Measurements from ENCODE around the gene LILRB3.
"Not testable (repeated sequence)": the region's sequence is repeated elsewhere in the genome, so short reads cannot be mapped to it uniquely, and the experiment has no call there.

Gene LILRB3

GRCh38 chr19:54222474-54223276, at the start of gene LILRB3:
Gene LILRB3, minus strand, starts transcription at chr19:54223007. Its CDS starts 31 bp downstream, at chr19:54222976.
- H3K4me3 ChIP-seq (ENCODE audit: low read length); H3K27me3 ChIP-seq (ENCODE audit: insufficient read depth, low read length); H2AFZ ChIP-seq (ENCODE audit: low read depth, low read length); H3K4me1 ChIP-seq (ENCODE audit: insufficient read depth, low read length); H3K9me3 ChIP-seq (ENCODE audit: low read length); H3K36me3 ChIP-seq (ENCODE audit: insufficient read depth, low read length): not testable (repeated sequence)

GRCh38 chr19:54272181-54272580, 49.4 kb upstream of the LILRB3 start:
- H2AFZ ChIP-seq (ENCODE audit: low read depth, low read length); H3K4me1 ChIP-seq (ENCODE audit: insufficient read depth, low read length): not testable (repeated sequence)

GRCh38 chr19:54271587-54271986, 48.8 kb upstream of the LILRB3 start:
- not testable (repeated sequence) for H2AFZ ChIP-seq (ENCODE audit: low read depth, low read length); H3K27me3 ChIP-seq (ENCODE audit: insufficient read depth, low read length); H3K36me3 ChIP-seq (ENCODE audit: insufficient read depth, low read length)

More at GRCh38 chr19:54272181-54272580, 49.4 kb upstream of the LILRB3 start:
- not testable (repeated sequence) for H3K27me3 ChIP-seq (ENCODE audit: insufficient read depth, low read length); H3K4me3 ChIP-seq (ENCODE audit: low read length); H3K9me3 ChIP-seq (ENCODE audit: low read length); H3K36me3 ChIP-seq (ENCODE audit: insufficient read depth, low read length)

GRCh38 chr19:54271106-54271505, 48.3 kb upstream of the LILRB3 start:
- no peaks in the 10 kb centered on the region for H3K36me3 ChIP-seq (ENCODE audit: insufficient read depth, low read length)
- no peaks in the 10 kb centered on the region for H3K9me3 ChIP-seq (ENCODE audit: low read length)
- no peaks in the 10 kb centered on the region for H3K4me1 ChIP-seq (ENCODE audit: insufficient read depth, low read length)
- H3K4me3 ChIP-seq (ENCODE audit: low read length): no peak overlapping the region
- H2AFZ ChIP-seq (ENCODE audit: low read depth, low read length): no peak overlapping the region
- peaks cover 5% of the 10 kb centered on the region for H3K27me3 ChIP-seq (ENCODE audit: insufficient read depth, low read length)

More at GRCh38 chr19:54271587-54271986, 48.8 kb upstream of the LILRB3 start:
- H3K4me1 ChIP-seq (ENCODE audit: insufficient read depth, low read length); H3K9me3 ChIP-seq (ENCODE audit: low read length); H3K4me3 ChIP-seq (ENCODE audit: low read length): not testable (repeated sequence)

- Histone ChIP-seq H3K4me3 (ENCODE audit: low read length) (no peak overlapping the region), H3K27me3 (ENCODE audit: insufficient read depth, low read length) (peaks cover 3% of the 10 kb centered on the region), H2AFZ (ENCODE audit: low read depth, low read length) (no peak overlapping the region), H3K36me3 (ENCODE audit: insufficient read depth, low read length) (no peaks in the 10 kb centered on the region), H3K4me1 (ENCODE audit: insufficient read depth, low read length) (no peaks in the 10 kb centered on the region), H3K9me3 (ENCODE audit: low read length) (no peaks in the 10 kb centered on the region)
Measured at GRCh38 chr19:54268936-54269335, 46.1 kb upstream of the LILRB3 start.

- H3K36me3 ChIP-seq (ENCODE audit: insufficient read depth, low read length): no peaks in the 10 kb centered on the region
- no peak overlapping the region for H3K4me3 ChIP-seq (ENCODE audit: low read length)
Measured at GRCh38 chr19:54266133-54266532, 43.3 kb upstream of the LILRB3 start.

GRCh38 chr19:54262470-54262869, 39.7 kb upstream of the LILRB3 start:
- H2AFZ ChIP-seq (ENCODE audit: low read depth, low read length): no peak overlapping the region
- H3K36me3 ChIP-seq (ENCODE audit: insufficient read depth, low read length): no peaks in the 10 kb centered on the region
- H3K4me3 ChIP-seq (ENCODE audit: low read length): no peak overlapping the region
- H3K9me3 ChIP-seq (ENCODE audit: low read length): no peaks in the 10 kb centered on the region
- peaks cover 4% of the 10 kb centered on the region for H3K27me3 ChIP-seq (ENCODE audit: insufficient read depth, low read length)
- no peaks in the 10 kb centered on the region for H3K4me1 ChIP-seq (ENCODE audit: insufficient read depth, low read length)

More at GRCh38 chr19:54266133-54266532, 43.3 kb upstream of the LILRB3 start:
- Histone ChIP-seq H3K27me3 (ENCODE audit: insufficient read depth, low read length) (peaks cover 3% of the 10 kb centered on the region), H3K4me1 (ENCODE audit: insufficient read depth, low read length) (no peaks in the 10 kb centered on the region), H3K9me3 (ENCODE audit: low read length) (no peaks in the 10 kb centered on the region), H2AFZ (ENCODE audit: low read depth, low read length) (no peak overlapping the region)

- no peak overlapping the region for H3K4me3 ChIP-seq (ENCODE audit: low read length)
- no peaks in the 10 kb centered on the region for H3K4me1 ChIP-seq (ENCODE audit: insufficient read depth, low read length)
- no peaks in the 10 kb centered on the region for H3K9me3 ChIP-seq (ENCODE audit: low read length)
- H3K27me3 ChIP-seq (ENCODE audit: insufficient read depth, low read length): peaks cover 6% of the 10 kb centered on the region
- no peaks in the 10 kb centered on the region for H3K36me3 ChIP-seq (ENCODE audit: insufficient read depth, low read length)
- H2AFZ ChIP-seq (ENCODE audit: low read depth, low read length): no peak overlapping the region
Measured at GRCh38 chr19:54262066-54262465, 39.3 kb upstream of the LILRB3 start.

- Histone ChIP-seq H3K36me3 (ENCODE audit: insufficient read depth, low read length) (no peaks in the 10 kb centered on the region), H3K27me3 (ENCODE audit: insufficient read depth, low read length) (peaks cover 25% of the 10 kb centered on the region), H3K4me3 (ENCODE audit: low read length) (no peak within 1 kb of the TSS), H3K4me1 (ENCODE audit: insufficient read depth, low read length) (no peaks in the 10 kb centered on the region), H3K9me3 (ENCODE audit: low read length) (no peaks in the 10 kb centered on the region), H2AFZ (ENCODE audit: low read depth, low read length) (no peak within 1 kb of the TSS)
Measured at GRCh38 chr19:54257116-54257480, 34.3 kb upstream of the LILRB3 start, which contains the start of gene LILRB5. Gene LILRB5, minus strand, starts transcription at chr19:54257273. Its CDS starts 80 bp downstream, at chr19:54257193.

GRCh38 chr19:54256250-54257115, 33.7 kb upstream of the LILRB3 start:
- Histone ChIP-seq H3K36me3 (ENCODE audit: insufficient read depth, low read length) (no peaks in the 10 kb centered on the region), H3K4me1 (ENCODE audit: insufficient read depth, low read length) (no peaks in the 10 kb centered on the region), H3K27me3 (ENCODE audit: insufficient read depth, low read length) (peaks cover 26% of the 10 kb centered on the region), H2AFZ (ENCODE audit: low read depth, low read length) (no peak overlapping the region), H3K9me3 (ENCODE audit: low read length) (no peaks in the 10 kb centered on the region), H3K4me3 (ENCODE audit: low read length) (no peak overlapping the region)

- no peak overlapping the region for H3K4me3 ChIP-seq (ENCODE audit: low read length)
- H2AFZ ChIP-seq (ENCODE audit: low read depth, low read length): no peak overlapping the region
- H3K9me3 ChIP-seq (ENCODE audit: low read length): no peaks in the 10 kb centered on the region
- H3K4me1 ChIP-seq (ENCODE audit: insufficient read depth, low read length): no peaks in the 10 kb centered on the region
- peaks cover 26% of the 10 kb centered on the region for H3K27me3 ChIP-seq (ENCODE audit: insufficient read depth, low read length)
- no peaks in the 10 kb centered on the region for H3K36me3 ChIP-seq (ENCODE audit: insufficient read depth, low read length)
Measured at GRCh38 chr19:54255105-54255775, 32.4 kb upstream of the LILRB3 start.

GRCh38 chr19:54254195-54254906, 31.5 kb upstream of the LILRB3 start:
- no peaks in the 10 kb centered on the region for H3K9me3 ChIP-seq (ENCODE audit: low read length)
- no peaks in the 10 kb centered on the region for H3K4me1 ChIP-seq (ENCODE audit: insufficient read depth, low read length)
- H3K36me3 ChIP-seq (ENCODE audit: insufficient read depth, low read length): no peaks in the 10 kb centered on the region
- H3K27me3 ChIP-seq (ENCODE audit: insufficient read depth, low read length): peaks cover 28% of the 10 kb centered on the region
- H3K4me3 ChIP-seq (ENCODE audit: low read length): no peak overlapping the region
- H2AFZ ChIP-seq (ENCODE audit: low read depth, low read length): no peak overlapping the region

Measured in neuron (in vitro differentiated cells).